Measurements from ENCODE around the gene DDC.

The DDC gene

GRCh38 chr7:50450590-50451032 lies 114.6 kb downstream of the DDC start:
- DNase-seq (ENCODE audit: low spot score): peak; percentile 30

GRCh38 chr7:50449881-50450589 lies 115.2 kb downstream of the DDC start, which contains the start of gene FIGNL1:
Gene FIGNL1, minus strand, starts transcription at chr7:50450350. Its CDS starts 3,063 bp downstream, at chr7:50447287.
- DNase-seq (ENCODE audit: low spot score): peak; percentile 81

- DNase-seq (ENCODE audit: low spot score): no peak
Measured at GRCh38 chr7:50449501-50449880, 115.7 kb downstream of the DDC start.

- no peak for DNase-seq (ENCODE audit: low spot score)
Measured at GRCh38 chr7:50448823-50449222, 116.4 kb downstream of the DDC start.

GRCh38 chr7:50446542-50446960 lies 118.7 kb downstream of the DDC start:
- no peak for DNase-seq (ENCODE audit: low spot score)

- DNase-seq (ENCODE audit: low spot score): no peak
Measured at GRCh38 chr7:50436133-50436806, 128.9 kb downstream of the DDC start.

GRCh38 chr7:50431722-50432305 lies 133.4 kb downstream of the DDC start:
- no peak for DNase-seq (ENCODE audit: low spot score)

GRCh38 chr7:50431316-50431715 lies 133.9 kb downstream of the DDC start:
- no peak for DNase-seq (ENCODE audit: low spot score)

GRCh38 chr7:50428911-50429310 lies 136.3 kb downstream of the DDC start:
- no peak for DNase-seq (ENCODE audit: low spot score)

GRCh38 chr7:50427518-50427917 lies 137.7 kb downstream of the DDC start:
- no peak for DNase-seq (ENCODE audit: low spot score)

GRCh38 chr7:50426280-50427045 lies 138.7 kb downstream of the DDC start:
- no peak for DNase-seq (ENCODE audit: low spot score)

GRCh38 chr7:50425318-50425717 lies 139.9 kb downstream of the DDC start:
- DNase-seq (ENCODE audit: low spot score): no peak

GRCh38 chr7:50423860-50424259 lies 141.3 kb downstream of the DDC start:
- DNase-seq (ENCODE audit: low spot score): no peak

- DNase-seq (ENCODE audit: low spot score): no peak
Measured at GRCh38 chr7:50422858-50423257, 142.3 kb downstream of the DDC start.

- DNase-seq (ENCODE audit: low spot score): no peak
Measured at GRCh38 chr7:50421043-50421442, 144.2 kb downstream of the DDC start.

GRCh38 chr7:50418526-50419290 lies 146.5 kb downstream of the DDC start:
- no peak for DNase-seq (ENCODE audit: low spot score)

- peak; percentile 70 for DNase-seq (ENCODE audit: low spot score)
Measured at GRCh38 chr7:50418086-50418515, 147.1 kb downstream of the DDC start.

- DNase-seq (ENCODE audit: low spot score): no peak
Measured at GRCh38 chr7:50416527-50417182, 148.6 kb downstream of the DDC start.

GRCh38 chr7:50415844-50416364 lies 149.3 kb downstream of the DDC start:
- DNase-seq (ENCODE audit: low spot score): no peak

GRCh38 chr7:50413561-50413960 lies 151.6 kb downstream of the DDC start:
- no peak for DNase-seq (ENCODE audit: low spot score)

- no peak for DNase-seq (ENCODE audit: low spot score)
Measured at GRCh38 chr7:50412973-50413372, 152.2 kb downstream of the DDC start.
